Right ventricle myocardium inferior (tissue), 1 donor: Measurements from ENCODE around the gene ASIC3. TPM values are rescaled to one million over a fixed set of nuclear protein-coding genes. Genes with fewer than 3 reads are reported as not detected.
A peak's percentile ranks its signal among the peaks of the same experiment; 100 is the strongest.
"Not testable (repeated sequence)": the region's sequence is repeated elsewhere in the genome, so short reads cannot be mapped to it uniquely, and the experiment has no call there.

ENCODE experiments used
- ATAC-seq: fragments of 200-7000 bp; cut with Tn5 transposase; one replicate; pipeline ENCODE4 v1.9.1; 2020; ENCODE audit warnings: mild to moderate bottlenecking, moderate library complexity
- DNase-seq: peaks from one replicate; pipeline ENCODE4 v3.0.0; 2021; ENCODE audit errors: missing footprints
- intact Hi-C: fragments of 100-400 bp; cut with DNase I; formaldehyde crosslinking; loops from one replicate; pipeline ENCODE4 v1.11.0; 2022
- long read RNA-seq: library from polyadenylated mRNA; unstranded; transcript quantifications from one replicate; pipeline ENCODE4 v2.0.0, GENCODE V29; 2021
- total RNA-seq: library from RNA; stranded (reverse); fragmentation: NEBNext Ultra II Directional; extraction: Animal tissue kit (Norgen Biotek cat#: 25700); gene quantifications from one replicate; pipeline ENCODE4 v1.2.1, GENCODE V29; 2021
- donor health status: DM: no; HTN: yes; CAD: no; lungs with severe emphysema.

The ASIC3 gene
- 5.5 TPM for total RNA-seq
- long read RNA-seq: 0 reads

- DNase-seq (peak; percentile 46), ATAC-seq (no peak)
- intact Hi-C loops: no loop called here
Observed at GRCh38 chr7:151047976-151048815, at the start of gene ASIC3. ASIC3 (plus strand) TSS chr7:151048531; CDS start chr7:151048886, 355 bp downstream.

- ATAC-seq: no peak
- DNase-seq: no peak
Observed at GRCh38 chr7:150999001-150999400, 49.3 kb upstream of the ASIC3 start.

GRCh38 chr7:150999497-151000230 is 48.7 kb upstream of the ASIC3 start:
- no peak for DNase-seq
- intact Hi-C loops: no loop called here
- no peak for ATAC-seq

More at GRCh38 chr7:150999001-150999400, 49.3 kb upstream of the ASIC3 start:
- intact Hi-C loops: no loop called here

- DNase-seq (no peak), ATAC-seq (no peak)
- intact Hi-C loops: no loop called here
Observed at GRCh38 chr7:151000897-151001495, 47.3 kb upstream of the ASIC3 start.

- DNase-seq: peak; percentile 32
- no peak for ATAC-seq
- intact Hi-C loops: no loop called here
Observed at GRCh38 chr7:151001546-151001945, 46.8 kb upstream of the ASIC3 start.

GRCh38 chr7:151003572-151003971 is 44.8 kb upstream of the ASIC3 start:
- intact Hi-C loops: no loop called here
- ATAC-seq (no peak), DNase-seq (peak; percentile 32)

GRCh38 chr7:151005566-151005965 is 42.8 kb upstream of the ASIC3 start:
- peak; percentile 0 for DNase-seq
- no peak for ATAC-seq
- intact Hi-C loops: loop anchor here (5.0 kb wide), 1 partner anchor 228 kb away; no protein-coding TSS in a partner anchor

- DNase-seq (peak; percentile 70), ATAC-seq (no peak)
- intact Hi-C loops: loop anchor here (5.0 kb wide), 1 partner anchor 229 kb away; no protein-coding TSS in a partner anchor
Observed at GRCh38 chr7:151006590-151007300, 41.6 kb upstream of the ASIC3 start.

GRCh38 chr7:151007469-151007898 is 40.8 kb upstream of the ASIC3 start:
- ATAC-seq (peak; percentile 37), DNase-seq (peak; percentile 68)
- intact Hi-C loops: loop anchor here (5.0 kb wide), 1 partner anchor 230 kb away; no protein-coding TSS in a partner anchor

- ATAC-seq: peak; percentile 26
- peak; percentile 63 for DNase-seq
- intact Hi-C loops: loop anchor here (5.0 kb wide), 1 partner anchor 231 kb away; no protein-coding TSS in a partner anchor
Observed at GRCh38 chr7:151008143-151008510, 40.2 kb upstream of the ASIC3 start.

GRCh38 chr7:151008511-151009323 is 39.6 kb upstream of the ASIC3 start:
- ATAC-seq (peak; percentile 81), DNase-seq (peak; percentile 77)
- intact Hi-C loops: loop anchor here (5.0 kb wide), 1 partner anchor 231 kb away; no protein-coding TSS in a partner anchor

GRCh38 chr7:151009327-151010036 is 38.8 kb upstream of the ASIC3 start:
- DNase-seq (peak; percentile 51), ATAC-seq (no peak)
- intact Hi-C loops: loop anchor here (5.0 kb wide), 1 partner anchor 232 kb away; no protein-coding TSS in a partner anchor

- ATAC-seq: no peak
- DNase-seq: peak; percentile 47
- intact Hi-C loops: no loop called here
Observed at GRCh38 chr7:151010037-151010306, 38.4 kb upstream of the ASIC3 start.

GRCh38 chr7:151010307-151011096 is 37.8 kb upstream of the ASIC3 start:
- intact Hi-C loops: no loop called here
- ATAC-seq (no peak), DNase-seq (peak; percentile 67)

- no peak for ATAC-seq
- DNase-seq: peak; percentile 21
- intact Hi-C loops: no loop called here
Observed at GRCh38 chr7:151011097-151011409, 37.3 kb upstream of the ASIC3 start.

GRCh38 chr7:151011616-151012015 is 36.7 kb upstream of the ASIC3 start:
- ATAC-seq, intact Hi-C loops: not testable (repeated sequence)
- peak; percentile 20 for DNase-seq
